GM18507 (cell line): ENCODE data around the gene ST6GALNAC4.
A peak's percentile ranks its signal among the peaks of the same experiment; 100 is the strongest.

Experiments
- DNase-seq: peaks from one replicate; pipeline ENCODE4 v3.0.0; 2011; ENCODE audit warnings: low read depth; ENCODE audit not compliant: insufficient read length; ENCODE audit errors: extremely low spot score
- FAIRE-seq: peaks from 2 replicates; lab custom pipeline; 2011; peaks lifted over from hg19 to GRCh38; lab: Jason Lieb, UNC

The ST6GALNAC4 gene

GRCh38 chr9:127947841-127948710, 31.2 kb upstream of the ST6GALNAC4 start:
- no peak for DNase-seq
- no peak for FAIRE-seq

GRCh38 chr9:127946728-127947127, 29.9 kb upstream of the ST6GALNAC4 start:
- no peak for DNase-seq
- no peak for FAIRE-seq

- FAIRE-seq: no peak
These were observed 29.1 kb upstream of the ST6GALNAC4 start for GRCh38 chr9:127945942-127946341.

GRCh38 chr9:127945338-127945737, 28.5 kb upstream of the ST6GALNAC4 start:
- no peak for FAIRE-seq
- no peak for DNase-seq

More at GRCh38 chr9:127945942-127946341, 29.1 kb upstream of the ST6GALNAC4 start:
- no peak for DNase-seq

GRCh38 chr9:127944586-127945218, 27.9 kb upstream of the ST6GALNAC4 start:
- DNase-seq (no peak), FAIRE-seq (no peak)

GRCh38 chr9:127943731-127944144, 26.9 kb upstream of the ST6GALNAC4 start:
- DNase-seq (peak; percentile 73), FAIRE-seq (peak; percentile 48)

GRCh38 chr9:127943011-127943662, 26.3 kb upstream of the ST6GALNAC4 start:
- no peak for DNase-seq

GRCh38 chr9:127942216-127943010, 25.6 kb upstream of the ST6GALNAC4 start:
- FAIRE-seq: peak; percentile 21
- no peak for DNase-seq

More at GRCh38 chr9:127943011-127943662, 26.3 kb upstream of the ST6GALNAC4 start:
- FAIRE-seq: no peak

- FAIRE-seq (no peak), DNase-seq (no peak)
These were observed 25.0 kb upstream of the ST6GALNAC4 start for GRCh38 chr9:127941961-127942215.

GRCh38 chr9:127941062-127941960, 24.5 kb upstream of the ST6GALNAC4 start:
- DNase-seq: no peak
- FAIRE-seq: no peak

GRCh38 chr9:127940593-127940992, 23.8 kb upstream of the ST6GALNAC4 start:
- DNase-seq (no peak), FAIRE-seq (no peak)

GRCh38 chr9:127938298-127938690, 21.5 kb upstream of the ST6GALNAC4 start:
- no peak for DNase-seq
- FAIRE-seq: no peak

GRCh38 chr9:127937388-127938297, 20.8 kb upstream of the ST6GALNAC4 start, which contains the start of gene DPM2:
Gene DPM2 (minus strand): TSS chr9:127937854. CDS start chr9:127937820, 34 bp downstream.
- FAIRE-seq (peak; percentile 95), DNase-seq (peak; percentile 89)

GRCh38 chr9:127937056-127937387, 20.2 kb upstream of the ST6GALNAC4 start:
- DNase-seq: no peak
- FAIRE-seq: no peak

GRCh38 chr9:127936347-127936852, 19.6 kb upstream of the ST6GALNAC4 start:
- DNase-seq (no peak), FAIRE-seq (no peak)

GRCh38 chr9:127935765-127936221, 19.0 kb upstream of the ST6GALNAC4 start:
- DNase-seq (no peak), FAIRE-seq (no peak)

GRCh38 chr9:127934986-127935385, 18.1 kb upstream of the ST6GALNAC4 start:
- FAIRE-seq (no peak), DNase-seq (no peak)

- FAIRE-seq (no peak), DNase-seq (no peak)
These were observed 17.4 kb upstream of the ST6GALNAC4 start for GRCh38 chr9:127934248-127934647.
